ENCODE measurements around the gene SERTAD3.
"Not testable (repeated sequence)": the region's sequence is repeated elsewhere in the genome, so short reads cannot be mapped to it uniquely, and the experiment has no call there.

SERTAD3 gene

GRCh38 chr19:40457953-40458596 is 13.9 kb upstream of the SERTAD3 start:
- DNase-seq (ENCODE audit: low read depth): no peak

GRCh38 chr19:40457048-40457447 is 12.9 kb upstream of the SERTAD3 start:
- no peak for DNase-seq (ENCODE audit: low read depth)

GRCh38 chr19:40453943-40454342 is 9.8 kb upstream of the SERTAD3 start:
- not testable (repeated sequence) for DNase-seq (ENCODE audit: low read depth)

- no peak for DNase-seq (ENCODE audit: low read depth)
These were observed 9.1 kb upstream of the SERTAD3 start for GRCh38 chr19:40453151-40453735.

GRCh38 chr19:40452016-40452415 is 7.9 kb upstream of the SERTAD3 start:
- DNase-seq (ENCODE audit: low read depth): no peak

- no peak for DNase-seq (ENCODE audit: low read depth)
These were observed 6.5 kb upstream of the SERTAD3 start for GRCh38 chr19:40450664-40451063.

GRCh38 chr19:40449506-40449905 is 5.4 kb upstream of the SERTAD3 start:
- no peak for DNase-seq (ENCODE audit: low read depth)

GRCh38 chr19:40446263-40446784 is 2.2 kb upstream of the SERTAD3 start:
- DNase-seq (ENCODE audit: low read depth): no peak

GRCh38 chr19:40445780-40446262 is 1.7 kb upstream of the SERTAD3 start:
- no peak for DNase-seq (ENCODE audit: low read depth)

- DNase-seq (ENCODE audit: low read depth): no peak
These were observed 734 bp upstream of the SERTAD3 start for GRCh38 chr19:40444825-40445312.

GRCh38 chr19:40443131-40443999 is 770 bp downstream of the SERTAD3 start:
- DNase-seq (ENCODE audit: low read depth): peak; percentile 99

- DNase-seq (ENCODE audit: low read depth): no peak
These were observed 1.6 kb downstream of the SERTAD3 start for GRCh38 chr19:40442328-40443130.

- no peak for DNase-seq (ENCODE audit: low read depth)
These were observed 2.3 kb downstream of the SERTAD3 start for GRCh38 chr19:40441719-40442253.

- DNase-seq (ENCODE audit: low read depth): no peak
These were observed 5.9 kb downstream of the SERTAD3 start for GRCh38 chr19:40438284-40438683.

GRCh38 chr19:40433391-40434216 is 10.5 kb downstream of the SERTAD3 start:
- peak; percentile 89 for DNase-seq (ENCODE audit: low read depth)

GRCh38 chr19:40432760-40433159 is 11.4 kb downstream of the SERTAD3 start:
- DNase-seq (ENCODE audit: low read depth): not testable (repeated sequence)

- no peak for DNase-seq (ENCODE audit: low read depth)
These were observed 12.4 kb downstream of the SERTAD3 start for GRCh38 chr19:40431698-40432097.

- not testable (repeated sequence) for DNase-seq (ENCODE audit: low read depth)
These were observed 13.9 kb downstream of the SERTAD3 start for GRCh38 chr19:40430242-40430641.

GRCh38 chr19:40428197-40428596 is 15.9 kb downstream of the SERTAD3 start:
- not testable (repeated sequence) for DNase-seq (ENCODE audit: low read depth)
